NCI-H2171 treated with DMSO at 0.1 percent for 48 hours (cell line): Measurements from ENCODE around the gene LRRC1.
"Not testable (repeated sequence)": the region's sequence is repeated elsewhere in the genome, so short reads cannot be mapped to it uniquely, and the experiment has no call there.

ENCODE experiments used
- DNase-seq: peaks from one replicate; lab custom pipeline; 2025; lab: John Stamatoyannopoulos, UW

The LRRC1 gene

GRCh38 chr6:53794720-53795339 lies at the start of gene LRRC1:
TSS of gene LRRC1 (plus strand) at chr6:53795005. CDS start at chr6:53795257, 252 bp downstream.
- DNase-seq: peak; percentile 85

GRCh38 chr6:53746442-53747103 lies 48.2 kb upstream of the LRRC1 start:
- peak; percentile 82 for DNase-seq

GRCh38 chr6:53750052-53750650 lies 44.7 kb upstream of the LRRC1 start:
- no peak for DNase-seq

GRCh38 chr6:53751417-53751816 lies 43.4 kb upstream of the LRRC1 start:
- DNase-seq: no peak

- DNase-seq: no peak
These were observed 42.4 kb upstream of the LRRC1 start for GRCh38 chr6:53752440-53752839.

GRCh38 chr6:53752856-53753255 lies 41.9 kb upstream of the LRRC1 start:
- DNase-seq: no peak

- DNase-seq: no peak
These were observed 40.5 kb upstream of the LRRC1 start for GRCh38 chr6:53754330-53754729.

GRCh38 chr6:53756396-53756795 lies 38.4 kb upstream of the LRRC1 start:
- no peak for DNase-seq

- peak; percentile 73 for DNase-seq
These were observed 36.3 kb upstream of the LRRC1 start for GRCh38 chr6:53758496-53758895.

- DNase-seq: peak; percentile 82
These were observed 33.8 kb upstream of the LRRC1 start for GRCh38 chr6:53761036-53761435.

GRCh38 chr6:53765270-53765669 lies 29.5 kb upstream of the LRRC1 start:
- no peak for DNase-seq

GRCh38 chr6:53766930-53767329 lies 27.9 kb upstream of the LRRC1 start:
- no peak for DNase-seq

- peak; percentile 62 for DNase-seq
These were observed 26.9 kb upstream of the LRRC1 start for GRCh38 chr6:53767941-53768340.

- no peak for DNase-seq
These were observed 26.2 kb upstream of the LRRC1 start for GRCh38 chr6:53768636-53769035.

GRCh38 chr6:53770780-53771249 lies 24.0 kb upstream of the LRRC1 start:
- peak; percentile 76 for DNase-seq

- DNase-seq: peak; percentile 97
These were observed 22.8 kb upstream of the LRRC1 start for GRCh38 chr6:53771785-53772624.

- no peak for DNase-seq
These were observed 21.6 kb upstream of the LRRC1 start for GRCh38 chr6:53773044-53773696.

GRCh38 chr6:53776152-53776551 lies 18.7 kb upstream of the LRRC1 start:
- DNase-seq: not testable (repeated sequence)

- not testable (repeated sequence) for DNase-seq
These were observed 9.8 kb upstream of the LRRC1 start for GRCh38 chr6:53784991-53785390.

- no peak for DNase-seq
These were observed 8.0 kb upstream of the LRRC1 start for GRCh38 chr6:53786832-53787231.

- DNase-seq: no peak
These were observed 3.9 kb upstream of the LRRC1 start for GRCh38 chr6:53790886-53791285.

GRCh38 chr6:53792016-53792415 lies 2.8 kb upstream of the LRRC1 start:
- no peak for DNase-seq
